Left lung (tissue), 10 donors: ENCODE measurements around the gene BSND. TPM values are rescaled to one million over a fixed set of nuclear protein-coding genes. Genes with fewer than 3 reads are reported as not detected.

Experiments used
- ATAC-seq: fragments of 200-7000 bp; cut with Tn5 transposase; one replicate; pipeline ENCODE4 v1.9.1; 2020; ENCODE audit warnings: moderate library complexity
- DNase-seq, 4 donors: peaks; one replicate each; pipeline ENCODE4 v3.0.0-alpha.2; 2013 to 2020
- H3K27ac ChIP-seq, 2 donors: fragments of 200-600 bp; sonication (generic) in 1 of 2; one replicate each; pipeline versions ENCODE4 v1.5.0 to v1.8.0; 2020 to 2021
- H3K27me3 ChIP-seq, 2 donors: fragments of 200-600 bp; sonication (generic) in 1 of 2; one replicate each; pipeline versions ENCODE4 v1.5.0 to v1.8.0; 2020 to 2021
- H3K36me3 ChIP-seq, 2 donors: fragments of 200-600 bp; sonication (generic) in 1 of 2; one replicate each; pipeline versions ENCODE4 v1.5.0 to v1.8.0; 2020 to 2021
- H3K4me1 ChIP-seq, 2 donors: fragments of 200-600 bp; one replicate each; pipeline ENCODE4 v1.8.0; 2021
- H3K4me3 ChIP-seq, 2 donors: fragments of 200-600 bp; sonication (generic) in 1 of 2; one replicate each; pipeline versions ENCODE4 v1.5.0 to v1.8.0; 2020 to 2021; ENCODE audit warnings: mild to moderate bottlenecking in 1 of 2
- H3K9me3 ChIP-seq, 2 donors: fragments of 200-600 bp; sonication (generic) in 1 of 2; one replicate each; pipeline versions ENCODE4 v1.5.0 to v1.8.0; 2020 to 2021
- intact Hi-C, 2 donors: fragments of 100-400 bp; cut with DNase I; formaldehyde crosslinking; loops; one replicate each; pipeline versions ENCODE4 v1.11.2 to v1.14.2; 2022
- polyA plus RNA-seq, 6 donors: library from polyadenylated mRNA; unstranded; fragments of 120-200 nt; gene quantifications; one replicate each; pipeline ENCODE4 v1.2.1, GENCODE V29; 2013; ENCODE audit not compliant: insufficient read length in 6 of 6
- total RNA-seq, 2 donors: library from RNA; stranded (reverse); fragmentation: NEBNext Ultra II Directional; extraction: Animal tissue kit (Norgen Biotek cat#: 25700); gene quantifications; one replicate each; pipeline ENCODE4 v1.2.1, GENCODE V29; 2021
- TF ChIP-seq, protein P1 (sequence below), 2 donors: fragments of 200-600 bp; sonication (generic) in 1 of 2; IDR thresholded peaks; one replicate each; pipeline versions ENCODE4 v1.5.0 to v1.8.0; 2021; ENCODE audit warnings: antibody characterized with exemption in 2 of 2
- donor health status: DM: no; HTN: yes; CAD: no.
- donor health status: DM: no; HTN: no; CAD: no.

BSND gene
- total and polyA plus RNA-seq, 8 donors: 0.03 to 0.06 (median 0.06) TPM; not detected in 3

DNA sequence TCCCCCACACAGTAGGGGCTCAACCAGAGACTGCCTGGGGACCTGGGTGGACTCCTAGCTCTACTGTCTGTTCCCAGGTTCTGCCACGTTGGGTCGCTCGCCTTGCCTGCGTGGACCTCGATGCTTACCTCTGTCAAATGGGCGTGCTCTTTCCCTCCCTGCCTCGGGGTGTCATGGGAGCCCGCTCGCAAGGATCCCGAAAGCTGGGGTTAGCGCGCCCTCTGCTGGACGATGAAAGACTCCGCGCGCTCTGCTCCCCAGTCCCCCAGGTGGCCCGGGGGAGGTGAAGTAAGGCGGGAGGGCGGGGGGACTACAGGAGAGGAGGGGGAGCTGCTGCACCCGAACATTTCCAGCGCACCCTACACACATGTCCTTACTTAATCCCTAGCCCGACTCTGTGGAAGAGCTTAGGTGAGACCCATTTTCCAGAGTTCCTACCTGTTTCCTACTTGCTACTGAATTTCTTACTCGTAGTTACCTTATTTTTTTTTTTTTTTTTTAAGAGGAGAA lies 2.3 kb upstream of the BSND start:
- peak; percentile 96 for ATAC-seq
- peaks cover 0 to 12% of the 10 kb centered on the region in 2 donors for H3K4me1 ChIP-seq
- no peaks in the 10 kb centered on the region for H3K36me3 ChIP-seq
- no peaks in the 10 kb centered on the region for H3K9me3 ChIP-seq
- H3K4me3 ChIP-seq: peak overlapping the region in 1 of 2 donors; percentile 6
- H3K27ac ChIP-seq: no peak overlapping the region
- intact Hi-C loops: loop anchor here in 1 of 2 donors (10.0 kb wide), 1 partner anchor 52 kb away; no protein-coding TSS in a partner anchor
- peaks cover 17 to 61% of the 10 kb centered on the region in 2 donors for H3K27me3 ChIP-seq
- TF ChIP-seq, protein P1, sequence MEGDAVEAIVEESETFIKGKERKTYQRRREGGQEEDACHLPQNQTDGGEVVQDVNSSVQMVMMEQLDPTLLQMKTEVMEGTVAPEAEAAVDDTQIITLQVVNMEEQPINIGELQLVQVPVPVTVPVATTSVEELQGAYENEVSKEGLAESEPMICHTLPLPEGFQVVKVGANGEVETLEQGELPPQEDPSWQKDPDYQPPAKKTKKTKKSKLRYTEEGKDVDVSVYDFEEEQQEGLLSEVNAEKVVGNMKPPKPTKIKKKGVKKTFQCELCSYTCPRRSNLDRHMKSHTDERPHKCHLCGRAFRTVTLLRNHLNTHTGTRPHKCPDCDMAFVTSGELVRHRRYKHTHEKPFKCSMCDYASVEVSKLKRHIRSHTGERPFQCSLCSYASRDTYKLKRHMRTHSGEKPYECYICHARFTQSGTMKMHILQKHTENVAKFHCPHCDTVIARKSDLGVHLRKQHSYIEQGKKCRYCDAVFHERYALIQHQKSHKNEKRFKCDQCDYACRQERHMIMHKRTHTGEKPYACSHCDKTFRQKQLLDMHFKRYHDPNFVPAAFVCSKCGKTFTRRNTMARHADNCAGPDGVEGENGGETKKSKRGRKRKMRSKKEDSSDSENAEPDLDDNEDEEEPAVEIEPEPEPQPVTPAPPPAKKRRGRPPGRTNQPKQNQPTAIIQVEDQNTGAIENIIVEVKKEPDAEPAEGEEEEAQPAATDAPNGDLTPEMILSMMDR (IDR thresholded peaks at IDR 0.05): peak; percentile 61 to 81
- peak; percentile 36 to 95 (median 74) for DNase-seq

DNA sequence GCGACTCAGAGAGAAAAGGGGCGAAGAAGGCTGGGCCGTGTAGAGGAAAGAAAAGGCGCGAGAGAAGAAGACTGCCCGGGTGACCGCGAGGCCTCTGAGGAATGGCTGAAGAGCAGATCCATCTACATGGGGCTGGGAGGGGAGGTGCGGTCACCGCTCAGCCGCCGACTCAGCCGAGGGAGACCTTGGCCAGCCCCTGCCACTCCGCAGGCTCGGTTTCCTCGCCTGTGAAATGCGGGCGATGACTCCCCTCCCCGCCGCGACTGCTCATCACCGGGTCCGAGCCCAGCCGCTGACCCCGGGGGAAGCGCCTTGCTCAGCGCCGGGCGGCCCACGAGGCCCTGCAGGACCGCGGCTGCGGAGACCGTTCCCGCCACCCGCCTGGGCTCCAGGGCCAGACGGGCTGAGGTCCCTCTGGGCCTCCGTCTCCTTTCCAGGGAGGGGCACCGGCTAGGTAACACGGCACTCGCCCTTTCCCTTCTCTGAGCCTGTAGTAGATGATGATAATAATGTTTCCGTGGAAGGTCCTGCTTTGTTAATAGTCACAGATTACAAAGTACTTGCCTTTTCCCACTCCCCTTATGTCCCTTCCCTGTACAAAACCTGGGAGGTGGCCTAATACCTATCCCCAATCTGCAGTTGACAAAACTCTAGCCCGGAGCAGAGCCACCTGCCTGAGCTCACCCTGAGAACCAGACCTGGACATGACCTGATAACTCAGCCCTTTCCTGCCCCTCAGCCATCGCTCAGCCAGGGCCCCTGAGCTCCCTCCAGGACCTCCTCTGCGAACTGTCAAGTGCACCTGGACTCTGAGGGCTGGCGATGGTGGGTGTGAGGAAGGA lies 1.6 kb upstream of the BSND start:
- peaks cover 0 to 12% of the 10 kb centered on the region in 2 donors for H3K4me1 ChIP-seq
- TF ChIP-seq, protein P1 (IDR thresholded peaks at IDR 0.05): no peak
- no peaks in the 10 kb centered on the region for H3K9me3 ChIP-seq
- no peaks in the 10 kb centered on the region for H3K36me3 ChIP-seq
- DNase-seq (peak in 1 of 4 donors; percentile 13), ATAC-seq (peak; percentile 74)
- intact Hi-C loops: loop anchor here in 1 of 2 donors (10.0 kb wide), 1 partner anchor 52 kb away; no protein-coding TSS in a partner anchor
- peak overlapping the region in 1 of 2 donors; percentile 6 for H3K4me3 ChIP-seq
- H3K27ac ChIP-seq: no peak overlapping the region
- peaks cover 17 to 61% of the 10 kb centered on the region in 2 donors for H3K27me3 ChIP-seq

DNA sequence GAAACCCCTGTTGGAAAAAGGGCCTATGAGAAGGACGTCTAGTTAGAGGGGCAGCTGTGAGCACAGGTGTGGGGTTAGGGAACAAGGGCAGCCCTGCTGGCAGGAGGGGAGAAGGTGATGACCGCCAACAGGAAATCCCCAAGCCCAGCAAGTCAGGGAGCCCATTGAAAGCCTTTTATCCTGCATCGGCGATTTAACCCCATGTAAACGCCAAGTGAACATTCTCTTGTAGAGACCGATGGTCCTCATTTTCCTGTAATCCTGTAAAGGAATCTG lies 1.1 kb upstream of the BSND start:
- ATAC-seq: no peak
- DNase-seq: no peak
- no peaks in the 10 kb centered on the region for H3K9me3 ChIP-seq
- no peak overlapping the region for H3K27ac ChIP-seq
- no peaks in the 10 kb centered on the region for H3K36me3 ChIP-seq
- intact Hi-C loops: loop anchor here in 1 of 2 donors (10.0 kb wide), 1 partner anchor 53 kb away; no protein-coding TSS in a partner anchor
- peaks cover 0 to 12% of the 10 kb centered on the region in 2 donors for H3K4me1 ChIP-seq
- H3K27me3 ChIP-seq: peaks cover 17 to 61% of the 10 kb centered on the region in 2 donors
- no peak overlapping the region for H3K4me3 ChIP-seq
- TF ChIP-seq, protein P1 (IDR thresholded peaks at IDR 0.05): no peak

DNA sequence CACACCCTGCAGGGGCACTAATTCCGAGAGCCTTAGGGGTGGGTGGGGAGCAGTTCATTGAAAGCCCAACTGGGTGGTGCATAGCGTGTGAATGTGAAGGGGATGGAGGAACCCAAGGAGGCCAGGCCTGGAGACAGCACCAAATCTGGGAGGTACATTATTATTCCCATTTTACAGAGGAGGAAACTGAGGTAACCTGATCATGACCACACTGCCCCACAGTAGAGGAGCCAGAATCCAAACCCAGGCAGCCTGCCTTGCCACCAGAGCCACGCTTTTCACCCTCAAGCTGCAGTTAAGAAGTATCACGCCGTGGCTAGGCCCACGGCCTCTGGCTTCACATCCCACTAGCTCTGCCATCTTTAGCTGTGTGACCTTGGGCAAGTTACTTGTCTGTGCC lies 633 bp upstream of the BSND start:
- no peak for ATAC-seq
- intact Hi-C loops: loop anchor here in 1 of 2 donors (10.0 kb wide), 1 partner anchor 53 kb away; no protein-coding TSS in a partner anchor

More for the DNA sequence above, 633 bp upstream of the BSND start:
- Histone ChIP-seq H3K9me3 (no peaks in the 10 kb centered on the region), H3K27ac (no peak overlapping the region), H3K4me1 (peaks cover 0 to 12% of the 10 kb centered on the region in 2 donors), H3K36me3 (no peaks in the 10 kb centered on the region), H3K27me3 (peaks cover 17 to 61% of the 10 kb centered on the region in 2 donors), H3K4me3 (no peak overlapping the region)
- no peak for DNase-seq
- TF ChIP-seq, protein P1 (IDR thresholded peaks at IDR 0.05): no peak
